Hematopoietic multipotent progenitor cell (in vitro differentiated cells): ENCODE results near the gene DNAJB5. TPM values are rescaled to one million over a fixed set of nuclear protein-coding genes. Genes with fewer than 3 reads are reported as not detected.

Experiments
- DNase-seq, 3 donors: peaks; one replicate each; pipeline ENCODE4 v3.0.0-alpha.2; 2011 to 2015; ENCODE audit warnings: low read depth in 2 of 3, low spot score in 2 of 3
- total RNA-seq: library from RNA; depleted of rRNA; stranded (reverse); fragments of >200 nt; gene quantifications from one replicate; pipeline ENCODE4 v1.2.3, GENCODE V29; 2012

The DNAJB5 gene
- total RNA-seq, 1 donor: 3.0 TPM

- DNase-seq: no peak
These were observed 53.5 kb downstream of the DNAJB5 start for GRCh38 chr9:35042891-35043545.

- no peak for DNase-seq
These were observed 54.5 kb downstream of the DNAJB5 start for GRCh38 chr9:35044071-35044470.

Other genes starting within 250 kb of the DNAJB5 start
- gene PHF24, start 31.5 kb upstream of the DNAJB5 start, total RNA-seq: under 0.01 TPM
- 417 TPM for gene VCP, start 82.9 kb downstream of the DNAJB5 start, total RNA-seq
- gene FANCG, start 90.2 kb downstream of the DNAJB5 start, total RNA-seq: 21.3 TPM
- 27.7 TPM for gene PIGO, start 106.8 kb downstream of the DNAJB5 start, total RNA-seq
- 153 TPM for gene STOML2, start 113.4 kb downstream of the DNAJB5 start, total RNA-seq
- 23.2 TPM for gene ATOSB, start 126.1 kb downstream of the DNAJB5 start, total RNA-seq
- gene UNC13B, start 172.3 kb downstream of the DNAJB5 start, total RNA-seq: 6.2 TPM